Peyer's patch (tissue), 4 donors: ENCODE results near the gene SFN. TPM values are rescaled to one million over a fixed set of nuclear protein-coding genes. Genes with fewer than 3 reads are reported as not detected.

Experiments
- DNase-seq, 3 donors: peaks; one replicate each; pipeline ENCODE4 v3.0.0-alpha.2; 2017 to 2019
- H3K27ac ChIP-seq, 4 donors: fragments of 200-600 bp; sonication (generic); one replicate each; pipeline ENCODE4 v1.5.1; 2016 to 2019
- H3K27me3 ChIP-seq, 2 donors: fragments of 200-600 bp; sonication (generic); one replicate each; pipeline ENCODE4 v1.5.1; 2019
- H3K36me3 ChIP-seq, 3 donors: fragments of 200-600 bp; sonication (generic); one replicate each; pipeline ENCODE4 v1.5.1; 2016 to 2019
- H3K4me1 ChIP-seq, 4 donors: fragments of 200-600 bp; sonication (generic); one replicate each; pipeline ENCODE4 v1.5.1; 2016 to 2019
- H3K4me3 ChIP-seq, 4 donors: fragments of 200-600 bp; sonication (generic); 1 replicate in 3 of 4; 2 replicates in 1 of 4; pipeline ENCODE4 v1.5.1; 2016 to 2019; ENCODE audit warnings: mild to moderate bottlenecking in 1 of 4
- H3K9me3 ChIP-seq, 4 donors: fragments of 200-600 bp; sonication (generic); one replicate each; pipeline ENCODE4 v1.5.1; 2016 to 2019; ENCODE audit warnings: mild to moderate bottlenecking in 1 of 4
- POLR2A ChIP-seq, 2 donors: fragments of 450-650 bp; IDR thresholded peaks; one replicate each; pipeline ENCODE4 v1.5.1; 2017; ENCODE audit warnings: antibody characterized with exemption in 2 of 2, mild to moderate bottlenecking in 2 of 2, moderate library complexity in 2 of 2
- total RNA-seq, 4 donors: library from RNA; depleted of rRNA; stranded (reverse); fragments of >200 nt; gene quantifications; one replicate each; pipeline ENCODE4 v1.1.0, GENCODE V29; 2016
- TF ChIP-seq, protein P1 (sequence below), 6 experiments: fragments of 450-650 bp in 4 of 6; fragments of 200-600 bp in 2 of 6; sonication (generic) in 1 of 6; IDR thresholded peaks; one replicate each; pipeline ENCODE4 v1.5.1; 2017 to 2019; ENCODE audit warnings: antibody characterized with exemption in 6 of 6, mild to moderate bottlenecking in 3 of 6, moderate library complexity in 1 of 6

Gene SFN
- total RNA-seq, 4 donors from 2014 or later = 19.8 to 66.6 (median 44.6) TPM

DNA sequence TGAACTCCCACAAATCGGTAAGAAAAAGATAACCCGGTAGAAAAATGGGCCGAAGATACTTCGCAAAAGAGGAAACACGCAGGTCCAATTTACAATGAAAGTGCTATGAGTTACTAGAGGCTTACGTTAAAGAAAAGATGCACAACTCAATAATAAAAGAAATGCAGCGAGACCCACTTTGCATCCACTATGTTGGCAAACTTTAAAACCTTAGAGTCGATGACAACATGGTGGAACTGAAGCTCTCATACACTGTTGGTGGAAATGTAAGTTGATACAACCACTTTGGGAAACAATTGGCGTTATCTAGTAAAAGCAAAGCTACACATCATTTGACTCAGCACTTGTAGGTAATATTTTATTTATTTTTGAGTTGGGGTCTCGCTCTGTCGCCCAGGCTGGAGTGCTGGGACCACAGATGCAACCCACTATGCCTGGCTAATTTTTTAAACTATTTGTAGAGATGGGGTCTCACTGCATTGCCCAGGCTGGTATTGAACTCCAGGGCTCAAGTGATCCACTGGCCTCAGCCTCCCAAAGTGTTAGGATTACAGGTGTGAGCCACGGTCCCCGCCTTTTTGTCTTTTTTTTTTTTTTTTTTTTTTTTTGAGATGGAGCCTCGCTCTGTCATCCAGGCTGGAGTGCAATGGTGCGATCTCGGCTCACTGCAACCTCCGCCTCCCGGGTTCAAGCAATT, 38.0 kb downstream of the SFN start:
- Histone ChIP-seq H3K9me3 (no peaks in the 10 kb centered on the region), H3K27me3 (no peaks in the 10 kb centered on the region), H3K27ac (peak overlapping the region; percentile 80 to 86 (median 85)), H3K4me3 (peak overlapping the region; percentile 82 to 100 (median 88)), H3K36me3 (peaks cover 0 to 28% (median 0%) of the 10 kb centered on the region in 3 donors), H3K4me1 (peaks cover 0 to 18% (median 4%) of the 10 kb centered on the region in 4 donors)
- DNase-seq = no peak
- TF ChIP-seq, protein P1, sequence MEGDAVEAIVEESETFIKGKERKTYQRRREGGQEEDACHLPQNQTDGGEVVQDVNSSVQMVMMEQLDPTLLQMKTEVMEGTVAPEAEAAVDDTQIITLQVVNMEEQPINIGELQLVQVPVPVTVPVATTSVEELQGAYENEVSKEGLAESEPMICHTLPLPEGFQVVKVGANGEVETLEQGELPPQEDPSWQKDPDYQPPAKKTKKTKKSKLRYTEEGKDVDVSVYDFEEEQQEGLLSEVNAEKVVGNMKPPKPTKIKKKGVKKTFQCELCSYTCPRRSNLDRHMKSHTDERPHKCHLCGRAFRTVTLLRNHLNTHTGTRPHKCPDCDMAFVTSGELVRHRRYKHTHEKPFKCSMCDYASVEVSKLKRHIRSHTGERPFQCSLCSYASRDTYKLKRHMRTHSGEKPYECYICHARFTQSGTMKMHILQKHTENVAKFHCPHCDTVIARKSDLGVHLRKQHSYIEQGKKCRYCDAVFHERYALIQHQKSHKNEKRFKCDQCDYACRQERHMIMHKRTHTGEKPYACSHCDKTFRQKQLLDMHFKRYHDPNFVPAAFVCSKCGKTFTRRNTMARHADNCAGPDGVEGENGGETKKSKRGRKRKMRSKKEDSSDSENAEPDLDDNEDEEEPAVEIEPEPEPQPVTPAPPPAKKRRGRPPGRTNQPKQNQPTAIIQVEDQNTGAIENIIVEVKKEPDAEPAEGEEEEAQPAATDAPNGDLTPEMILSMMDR (IDR thresholded peaks at IDR 0.05) = no peak
- TF ChIP-seq POLR2A (IDR thresholded peaks at IDR 0.05) = no peak

DNA sequence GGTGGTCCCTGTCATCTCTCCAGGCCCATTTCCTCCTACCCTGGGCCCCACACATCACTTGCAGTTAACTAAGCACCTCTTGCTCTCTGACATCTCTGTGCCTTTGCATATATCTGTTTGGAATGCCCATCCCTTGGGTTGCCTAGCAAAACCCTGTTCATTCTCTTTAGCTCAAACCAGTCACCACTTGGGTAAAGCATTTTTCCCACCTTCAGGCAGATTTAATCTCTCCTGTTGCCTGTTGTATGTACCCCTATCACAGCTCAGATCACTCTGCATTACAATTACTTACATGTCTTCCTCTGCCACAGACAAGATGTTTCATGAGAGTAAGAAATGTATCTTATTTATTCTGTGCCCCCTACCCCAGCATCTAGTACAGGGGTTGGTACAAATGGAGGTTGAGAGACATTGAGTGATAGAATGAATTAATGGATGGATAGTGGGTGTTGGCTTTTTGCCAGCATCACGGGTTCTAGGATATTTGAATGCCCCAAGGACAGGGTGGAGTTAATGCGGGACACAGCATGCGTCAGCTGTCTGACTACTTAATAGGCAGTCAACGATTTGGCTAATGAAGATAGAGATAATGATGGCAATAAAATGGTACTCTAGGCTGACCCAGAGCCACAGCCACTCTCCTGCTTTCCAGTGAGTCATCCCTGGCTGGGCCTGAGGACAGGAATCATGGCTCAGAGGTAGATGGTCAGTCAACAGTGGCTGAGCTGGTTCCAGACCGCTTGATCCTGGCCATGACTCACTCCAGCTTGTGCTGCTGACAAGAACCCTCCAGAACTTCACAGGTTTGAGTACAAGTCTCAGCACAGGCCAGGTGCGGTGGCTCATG, 44.3 kb downstream of the SFN start:
- peak overlapping the region in 2 of 4 donors; percentile 39 to 58 for H3K27ac ChIP-seq
- peak in 2 of 3 donors; percentile 71 to 83 for DNase-seq
- peaks cover 0 to 19% (median 0%) of the 10 kb centered on the region in 4 donors for H3K4me1 ChIP-seq
- no peaks in the 10 kb centered on the region for H3K27me3 ChIP-seq
- H3K36me3 ChIP-seq = no peaks in the 10 kb centered on the region
- no peaks in the 10 kb centered on the region for H3K9me3 ChIP-seq
- no peak overlapping the region for H3K4me3 ChIP-seq
- TF ChIP-seq, protein P1 (IDR thresholded peaks at IDR 0.05) = no peak
- TF ChIP-seq POLR2A (IDR thresholded peaks at IDR 0.05) = no peak

DNA sequence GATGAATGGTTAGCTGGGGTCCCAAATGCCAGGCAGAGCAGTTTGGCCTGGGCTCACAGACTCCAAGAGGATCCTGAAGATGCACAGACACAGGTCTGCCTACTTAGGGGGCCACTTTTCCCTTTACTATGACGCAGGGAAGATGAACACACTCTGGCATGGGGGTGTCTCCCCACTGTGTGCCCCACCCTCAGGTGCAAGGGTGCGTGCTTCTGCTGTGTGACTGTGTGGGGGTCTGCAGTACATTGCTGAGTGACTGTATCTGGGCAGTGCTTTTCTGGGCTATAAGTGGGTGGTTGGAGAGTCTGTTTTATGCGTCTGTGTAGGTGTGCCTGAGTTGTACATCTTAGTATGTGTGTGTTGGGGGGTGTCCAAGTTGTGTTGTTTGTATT, 47.0 kb downstream of the SFN start:
- Histone ChIP-seq H3K4me1 (peaks cover 0 to 19% (median 0%) of the 10 kb centered on the region in 4 donors), H3K4me3 (no peak overlapping the region), H3K27ac (peak overlapping the region in 1 of 4 donors; percentile 18), H3K36me3 (no peaks in the 10 kb centered on the region), H3K9me3 (no peaks in the 10 kb centered on the region), H3K27me3 (no peaks in the 10 kb centered on the region)
- no peak for DNase-seq
- no peak for TF ChIP-seq POLR2A (IDR thresholded peaks at IDR 0.05)
- TF ChIP-seq, protein P1 (IDR thresholded peaks at IDR 0.05) = no peak

DNA sequence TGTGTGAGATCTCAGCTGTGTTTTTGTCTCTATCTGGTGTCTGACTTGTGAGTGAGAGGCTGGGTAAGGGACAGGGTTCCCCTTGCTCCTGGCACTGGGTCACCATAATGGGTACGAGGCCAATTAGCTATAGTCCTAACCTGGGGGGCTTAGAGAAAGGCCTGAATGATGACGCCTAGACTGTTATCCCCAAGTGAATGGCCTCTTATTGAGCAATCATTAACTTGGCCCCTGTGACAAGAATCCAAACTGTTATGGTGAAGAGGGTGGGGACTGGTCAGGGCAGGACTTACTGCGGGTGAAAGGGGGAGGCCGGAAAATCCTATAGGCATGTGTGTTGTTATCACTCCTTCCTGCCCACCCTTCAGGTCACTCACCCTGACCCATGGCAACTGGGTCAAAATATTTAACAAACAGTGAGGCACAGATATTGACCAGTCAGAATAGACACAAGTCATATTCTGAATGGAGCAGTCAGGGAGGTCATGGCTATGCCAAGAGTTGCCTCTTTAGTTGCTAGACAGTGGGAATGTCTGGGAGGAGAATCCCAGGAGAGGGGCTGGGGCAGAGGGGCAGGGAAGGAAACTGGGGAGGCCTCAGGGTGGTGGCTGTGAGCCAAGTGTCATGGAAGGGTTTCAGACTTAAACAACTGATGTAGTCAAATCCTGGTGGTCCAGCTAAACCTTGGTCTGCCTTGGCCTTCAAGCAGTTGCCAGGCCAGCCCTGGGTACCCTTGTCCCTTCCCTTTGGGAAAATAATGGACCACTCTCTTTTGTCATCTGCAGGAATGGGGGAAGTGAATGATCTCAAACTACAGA, 47.6 kb downstream of the SFN start:
- Histone ChIP-seq H3K9me3 (no peaks in the 10 kb centered on the region), H3K27ac (peak overlapping the region in 1 of 4 donors; percentile 18), H3K27me3 (no peaks in the 10 kb centered on the region), H3K36me3 (no peaks in the 10 kb centered on the region), H3K4me1 (peaks cover 0 to 19% (median 0%) of the 10 kb centered on the region in 4 donors), H3K4me3 (peak overlapping the region in 2 of 4 donors; percentile 2 to 46)
- no peak for TF ChIP-seq POLR2A (IDR thresholded peaks at IDR 0.05)
- TF ChIP-seq, protein P1 (IDR thresholded peaks at IDR 0.05) = no peak
- DNase-seq = no peak
